ENCODE measurements around the gene ARID1A.

DNA sequence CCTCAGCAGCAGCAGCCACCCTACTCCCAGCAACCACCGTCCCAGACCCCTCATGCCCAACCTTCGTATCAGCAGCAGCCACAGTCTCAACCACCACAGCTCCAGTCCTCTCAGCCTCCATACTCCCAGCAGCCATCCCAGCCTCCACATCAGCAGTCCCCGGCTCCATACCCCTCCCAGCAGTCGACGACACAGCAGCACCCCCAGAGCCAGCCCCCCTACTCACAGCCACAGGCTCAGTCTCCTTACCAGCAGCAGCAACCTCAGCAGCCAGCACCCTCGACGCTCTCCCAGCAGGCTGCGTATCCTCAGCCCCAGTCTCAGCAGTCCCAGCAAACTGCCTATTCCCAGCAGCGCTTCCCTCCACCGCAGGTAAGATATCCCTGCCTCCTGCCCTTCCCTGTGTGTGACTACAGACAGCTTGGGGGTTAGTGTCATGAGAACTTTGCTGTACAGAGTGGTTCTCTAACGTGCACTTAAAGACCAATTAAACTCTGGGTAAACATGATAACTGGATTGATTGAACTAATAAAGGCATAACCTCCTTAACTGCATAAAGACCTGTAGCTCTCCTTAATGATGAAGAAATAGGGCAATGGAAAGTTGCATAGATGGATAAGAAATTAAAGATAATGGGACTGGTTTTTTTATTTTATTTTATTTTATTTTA is 35.6 kb downstream of the ARID1A start:
- TF ChIP-seq POLR2A (IDR thresholded peaks at IDR 0.05; ENCODE audit: low read length): no peak
- TF ChIP-seq GATA1 (IDR thresholded peaks at IDR 0.05; ENCODE audit: low read depth, low read length): no peak
